Stimulated activated CD8-positive, alpha-beta memory T cell treated with anti-CD3 and anti-CD28 coated beads, Interleukin-7, amount 100 ng/mL, for 48 hours (primary cell): ENCODE measurements around the gene TMEM223.
A peak's percentile ranks its signal among the peaks of the same experiment; 100 is the strongest.
"Not testable (repeated sequence)": the region's sequence is repeated elsewhere in the genome, so short reads cannot be mapped to it uniquely, and the experiment has no call there.

Source experiments
- DNase-seq, 2 donors: peaks; one replicate each; pipeline ENCODE4 v3.0.0-alpha.2; 2020; ENCODE audit warnings: low read depth in 1 of 2; ENCODE audit errors: extremely low read depth in 1 of 2

TMEM223 gene

DNA sequence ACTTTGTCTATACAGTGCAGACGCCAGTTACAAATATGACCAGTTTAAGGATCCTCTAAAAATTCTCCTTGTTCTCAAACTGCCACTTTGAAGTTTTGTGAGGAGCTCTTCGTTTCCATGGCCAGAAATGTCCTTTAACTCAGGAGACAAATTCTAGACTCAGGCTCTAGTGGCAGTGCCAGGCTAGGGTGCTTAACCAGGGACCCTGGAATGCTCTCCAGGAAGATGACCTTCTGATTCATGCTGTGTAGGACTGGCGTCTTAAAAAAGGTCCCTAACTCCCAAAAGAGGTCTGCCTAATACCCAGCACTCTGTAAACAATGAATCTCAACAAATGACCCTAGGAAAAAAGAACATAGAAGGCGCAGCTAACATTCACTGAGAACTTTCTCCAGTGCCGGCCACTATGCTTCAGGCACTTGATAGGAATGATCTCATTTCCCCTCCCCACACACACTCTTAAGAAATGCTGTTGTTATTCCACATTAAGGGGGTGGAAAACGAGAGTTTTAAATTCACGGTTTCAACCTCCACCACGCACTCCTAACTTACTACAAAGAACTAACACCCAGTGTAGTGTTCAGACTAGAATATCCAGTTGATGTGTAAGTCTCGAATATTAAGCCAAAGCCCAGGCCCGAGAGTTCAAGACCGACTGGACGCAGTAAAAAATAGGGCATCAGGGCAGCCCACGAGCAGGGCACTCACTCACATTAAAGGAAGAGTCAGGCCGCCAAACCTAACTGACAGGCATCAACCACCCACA is 12.7 kb upstream of the TMEM223 start:
- DNase-seq: no peak

DNA sequence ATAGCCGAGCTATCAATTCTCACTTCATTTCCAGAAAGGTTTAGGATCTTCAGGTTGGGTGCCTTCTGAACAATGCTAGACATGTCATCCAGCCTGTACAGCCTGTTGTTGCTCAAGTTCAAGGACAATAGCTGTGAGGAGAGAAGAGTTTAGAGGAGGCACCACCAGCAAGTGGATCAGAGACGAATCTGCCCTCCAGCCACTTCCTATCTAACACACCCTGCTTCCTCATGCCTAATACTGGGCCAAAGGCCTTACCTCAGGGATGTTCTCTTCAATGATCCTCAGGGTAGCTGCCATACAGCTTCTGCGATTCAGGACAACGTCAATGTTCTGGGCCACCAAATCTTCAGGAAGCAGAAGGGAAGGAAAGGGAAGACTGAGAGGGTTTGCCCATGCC is 9.3 kb upstream of the TMEM223 start:
- DNase-seq: no peak

DNA sequence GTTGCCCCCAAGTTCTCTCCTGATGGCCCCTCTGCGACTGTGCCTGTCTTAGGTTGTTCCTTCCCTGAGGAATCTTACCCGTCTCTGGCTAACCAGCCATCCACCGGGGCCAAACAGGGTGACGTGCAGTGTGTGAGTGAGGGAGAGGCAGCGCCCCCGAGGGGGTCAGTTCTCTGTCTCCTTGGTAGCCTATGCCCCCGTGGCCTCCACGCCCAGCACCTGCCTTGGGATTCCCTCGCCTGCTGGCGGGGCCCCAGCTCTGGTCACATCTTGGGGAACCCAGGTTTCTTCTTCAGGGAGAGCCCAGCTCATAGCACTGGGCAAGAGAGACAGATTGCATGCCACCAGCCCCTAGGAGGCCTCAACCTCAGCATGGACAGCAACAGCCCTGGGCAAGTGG is 7.7 kb upstream of the TMEM223 start:
- DNase-seq: no peak

DNA sequence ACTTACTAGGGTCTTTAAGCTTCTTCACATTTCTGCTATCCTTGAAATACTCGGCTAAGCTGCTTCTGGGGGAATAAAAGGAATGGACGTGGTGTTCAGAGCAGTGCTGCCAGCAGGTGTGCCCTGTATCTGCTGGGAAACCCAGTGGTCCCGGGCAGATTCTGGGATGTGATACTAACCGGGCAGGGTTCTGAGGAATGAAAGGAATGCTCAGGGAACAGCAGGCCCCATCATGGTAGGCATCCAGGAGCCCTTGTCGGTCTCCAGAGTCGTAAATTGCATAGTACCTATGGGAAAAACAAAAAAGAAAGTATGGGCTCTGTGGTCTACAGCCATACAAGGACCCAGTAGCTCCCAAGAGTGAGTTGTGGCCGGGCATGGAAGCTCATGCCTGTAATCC is 4.5 kb upstream of the TMEM223 start:
- no peak for DNase-seq

DNA sequence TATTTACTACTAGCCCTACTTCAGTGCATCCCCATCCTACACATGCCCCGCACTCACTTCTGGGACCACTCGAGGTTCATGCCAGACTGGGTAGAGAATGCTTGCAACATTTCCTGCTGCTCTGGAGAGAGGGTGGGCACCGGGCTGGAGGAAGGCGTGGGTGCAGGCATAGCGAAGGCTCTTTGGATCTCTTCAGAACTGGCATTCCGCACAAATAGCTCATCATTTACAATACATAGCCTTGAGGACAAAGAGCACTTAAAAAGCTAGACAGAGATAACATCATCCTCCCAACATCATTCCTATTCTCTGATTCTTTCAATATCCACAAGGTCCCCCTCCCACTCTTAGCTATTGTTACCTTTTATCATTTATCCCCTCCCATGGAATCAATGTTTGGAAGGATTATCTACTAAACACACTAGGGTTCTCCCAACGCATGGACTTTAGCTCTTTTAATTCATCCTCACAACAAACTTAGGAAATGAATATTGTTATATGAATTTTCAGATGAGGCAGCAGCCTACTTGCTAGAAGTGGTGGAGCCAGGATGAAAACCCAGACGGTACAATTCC is 2.5 kb upstream of the TMEM223 start:
- DNase-seq: no peak

DNA sequence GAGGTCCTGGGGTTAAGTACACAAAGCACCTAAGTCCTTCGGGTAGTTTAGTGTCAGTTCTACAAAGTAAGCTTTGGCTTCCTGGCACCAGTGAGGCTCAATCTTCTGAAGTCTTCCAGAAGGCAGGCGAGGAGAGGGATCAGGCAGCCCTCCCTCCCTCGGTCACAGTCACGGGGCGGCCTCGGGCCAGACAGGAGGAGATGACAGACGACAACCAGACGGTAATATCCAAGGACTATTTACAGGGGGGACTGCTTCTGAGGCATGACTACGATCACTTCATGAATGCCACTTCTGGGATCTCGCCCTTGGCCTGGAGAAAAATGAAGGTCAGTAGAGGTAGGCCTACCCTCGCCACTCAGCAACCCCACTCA is 383 bp upstream of the TMEM223 start:
- no peak for DNase-seq

DNA sequence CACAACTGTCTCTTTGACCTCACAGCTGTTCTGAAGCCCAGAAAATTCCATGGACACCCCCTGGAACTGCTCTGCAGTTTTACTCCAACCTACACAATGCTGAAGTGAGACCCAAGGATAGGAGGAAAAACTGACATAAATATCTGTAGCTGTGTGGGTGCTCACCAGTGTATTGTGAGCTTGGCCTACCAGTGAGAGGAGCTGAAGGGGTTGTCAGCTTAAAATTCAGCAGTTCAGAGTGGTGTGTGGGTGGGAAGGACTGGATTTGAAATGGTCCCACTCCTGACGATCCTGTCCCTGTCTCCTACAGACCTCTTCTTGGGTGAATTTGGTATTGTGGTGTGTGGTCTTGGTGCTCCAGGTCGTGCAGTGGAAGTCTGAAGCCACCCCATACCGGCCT is 2.2 kb downstream of the TMEM223 start:
- DNase-seq: no peak

DNA sequence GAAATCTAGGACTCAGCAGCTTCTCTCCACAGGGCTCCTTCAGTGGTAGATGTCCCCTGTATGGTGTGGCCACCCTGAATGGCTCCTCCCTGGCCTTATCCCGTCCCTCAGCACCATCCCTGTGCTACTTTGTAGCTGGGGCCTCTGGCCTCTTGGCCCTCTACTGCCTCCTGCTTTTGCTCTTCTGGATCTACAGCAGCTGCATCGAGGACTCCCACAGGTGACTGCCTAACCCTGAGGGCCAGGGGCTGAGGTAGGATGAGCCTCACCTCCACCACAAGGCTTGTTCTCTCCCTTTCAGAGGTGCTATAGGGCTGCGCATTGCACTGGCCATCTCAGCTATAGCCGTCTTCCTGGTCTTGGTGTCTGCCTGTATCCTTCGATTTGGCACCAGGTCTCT is 2.8 kb downstream of the TMEM223 start:
- DNase-seq: no peak

DNA sequence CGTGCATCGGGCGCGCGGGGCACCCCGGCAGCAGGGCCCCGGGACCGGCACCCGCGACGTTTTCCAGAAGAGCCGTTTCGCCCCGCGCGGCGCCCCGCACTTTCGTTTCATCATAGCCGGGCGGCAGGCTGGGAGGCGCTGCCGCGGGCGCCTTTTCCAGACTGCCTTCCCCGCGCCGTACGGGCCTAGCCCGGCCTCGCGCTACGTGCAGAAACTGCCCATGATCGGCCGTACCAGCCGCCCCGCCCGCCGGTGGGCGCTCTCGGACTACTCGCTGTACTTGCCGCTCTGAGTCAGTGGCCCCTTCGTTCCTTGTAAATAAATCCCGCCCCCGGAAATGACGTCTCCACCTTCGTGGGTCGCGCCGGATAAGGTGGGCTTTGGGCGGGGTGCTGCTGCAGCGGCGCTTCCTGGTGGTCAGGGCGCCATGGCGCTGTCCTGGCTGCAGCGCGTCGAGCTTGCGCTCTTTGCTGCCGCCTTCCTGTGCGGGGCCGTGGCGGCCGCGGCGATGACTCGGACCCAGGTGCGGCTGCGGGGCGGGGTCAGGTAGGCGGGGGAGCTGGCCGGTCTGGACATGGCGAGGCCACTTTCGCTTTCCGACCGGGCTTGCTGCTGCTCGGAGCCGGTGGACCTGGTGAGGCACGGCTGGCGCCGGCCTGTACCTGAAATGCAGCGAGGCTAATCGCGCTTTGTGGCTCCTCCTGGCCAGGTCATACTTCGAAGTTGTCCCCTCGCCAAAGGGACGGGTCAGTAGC is 4.6 kb downstream of the TMEM223 start, which contains the start of gene TMEM179B:
TSS of gene TMEM179B (plus strand) at position 398 of the 755 bp plus-strand sequence. CDS start at position 428, 30 bp downstream.
- DNase-seq: peak; percentile 94 to 99

DNA sequence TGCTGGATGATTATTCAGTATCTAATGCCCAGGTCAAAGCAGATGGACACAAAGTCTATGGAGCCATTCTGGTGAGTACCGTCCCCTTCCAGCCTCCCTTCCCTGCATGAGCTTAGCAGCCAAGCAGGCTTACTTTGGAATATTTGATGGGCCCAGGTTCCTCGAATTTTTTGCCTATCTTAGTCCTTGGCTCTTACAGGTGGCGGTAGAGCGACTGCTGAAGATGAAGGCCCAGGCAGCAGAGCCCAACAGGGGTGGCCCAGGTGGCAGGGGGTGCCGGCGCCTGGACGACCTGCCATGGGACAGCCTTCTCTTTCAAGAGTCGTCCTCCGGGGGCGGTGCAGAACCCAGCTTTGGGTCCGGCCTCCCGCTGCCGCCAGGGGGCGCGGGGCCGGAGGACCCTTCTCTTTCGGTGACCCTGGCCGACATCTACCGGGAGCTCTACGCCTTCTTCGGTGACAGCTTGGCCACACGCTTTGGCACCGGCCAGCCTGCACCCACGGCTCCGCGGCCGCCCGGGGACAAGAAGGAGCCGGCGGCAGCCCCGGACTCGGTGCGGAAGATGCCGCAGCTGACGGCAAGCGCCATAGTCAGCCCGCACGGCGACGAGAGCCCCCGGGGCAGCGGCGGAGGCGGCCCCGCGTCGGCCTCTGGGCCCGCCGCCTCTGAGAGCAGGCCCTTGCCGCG is 5.3 kb downstream of the TMEM223 start:
- DNase-seq: peak; percentile 73 to 74

DNA sequence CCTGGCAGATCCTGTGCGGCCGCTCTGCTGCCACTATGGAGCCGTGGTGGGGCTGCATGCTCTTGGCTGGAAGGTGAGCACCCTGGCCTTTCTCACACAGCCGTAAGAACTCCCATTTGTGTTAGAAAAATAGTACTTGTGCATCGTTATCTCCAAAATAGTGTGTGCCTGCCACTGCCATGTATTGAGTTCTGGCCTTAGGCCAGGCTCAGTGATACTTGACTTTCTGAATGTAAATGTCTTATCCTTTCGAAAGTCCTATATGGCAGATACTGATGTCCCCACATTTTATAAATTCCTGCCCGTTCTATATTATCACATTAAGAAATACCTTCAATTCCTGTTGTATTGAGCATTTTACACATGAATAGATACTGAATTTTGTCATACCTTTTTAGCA is 9.1 kb downstream of the TMEM223 start:
- DNase-seq: no peak

DNA sequence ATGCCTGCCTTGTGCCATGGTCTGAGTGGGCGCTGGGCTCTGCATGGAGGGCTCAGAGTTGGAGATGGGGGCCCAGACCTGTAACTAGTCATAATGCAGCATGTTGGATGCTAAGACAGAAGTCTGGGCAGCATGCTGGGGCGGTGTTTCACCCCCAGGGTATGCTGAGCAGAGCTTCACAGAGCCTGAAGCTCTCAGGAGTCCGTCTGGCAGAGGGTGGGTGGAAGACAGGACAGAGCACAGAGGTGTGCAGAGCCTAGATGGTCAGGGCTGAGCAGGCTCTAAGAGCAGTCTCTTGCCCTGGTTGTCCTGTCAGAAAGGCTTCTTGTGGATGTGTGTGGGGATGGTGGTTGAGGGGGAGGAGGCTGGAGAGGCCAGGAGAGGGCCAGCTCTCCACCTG is 13.4 kb downstream of the TMEM223 start:
- DNase-seq: no peak

DNA sequence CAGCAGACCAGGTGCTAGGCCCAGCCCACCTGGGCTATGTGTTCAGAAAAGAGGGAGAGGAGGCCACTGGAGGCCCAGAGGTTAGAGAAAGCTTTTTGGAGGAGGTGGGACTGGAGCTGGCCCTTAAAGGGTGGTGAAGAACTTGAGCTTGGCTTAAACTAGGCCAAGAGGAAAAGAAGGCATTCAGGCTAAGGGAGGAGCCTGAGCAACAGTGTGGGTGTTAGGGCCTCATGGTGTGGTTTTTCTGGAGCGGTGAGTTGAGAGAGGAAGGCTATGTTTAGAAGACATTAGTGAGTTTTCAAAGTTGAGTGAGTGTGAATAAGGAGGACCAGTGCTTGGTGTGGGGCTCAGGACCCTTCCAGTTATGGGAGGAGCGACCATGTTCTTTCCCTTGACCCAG is 14.4 kb downstream of the TMEM223 start:
- no peak for DNase-seq

DNA sequence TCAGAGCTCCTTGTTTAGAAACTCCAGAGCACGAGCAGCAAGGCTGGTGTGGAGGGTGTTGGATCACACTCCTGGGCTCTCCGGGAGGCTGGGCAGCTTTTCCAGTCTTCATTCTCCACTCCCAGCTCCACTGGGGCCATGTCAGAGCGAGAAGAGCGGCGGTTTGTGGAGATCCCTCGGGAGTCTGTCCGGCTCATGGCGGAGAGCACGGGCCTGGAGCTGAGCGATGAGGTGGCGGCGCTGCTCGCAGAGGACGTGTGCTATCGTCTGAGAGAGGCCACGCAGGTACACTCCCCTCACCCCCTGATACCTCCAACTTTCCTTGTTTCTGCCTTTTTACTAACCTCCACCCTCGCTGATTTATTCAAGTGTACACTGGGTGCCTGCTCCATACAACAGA is 16.2 kb downstream of the TMEM223 start:
- no peak for DNase-seq

DNA sequence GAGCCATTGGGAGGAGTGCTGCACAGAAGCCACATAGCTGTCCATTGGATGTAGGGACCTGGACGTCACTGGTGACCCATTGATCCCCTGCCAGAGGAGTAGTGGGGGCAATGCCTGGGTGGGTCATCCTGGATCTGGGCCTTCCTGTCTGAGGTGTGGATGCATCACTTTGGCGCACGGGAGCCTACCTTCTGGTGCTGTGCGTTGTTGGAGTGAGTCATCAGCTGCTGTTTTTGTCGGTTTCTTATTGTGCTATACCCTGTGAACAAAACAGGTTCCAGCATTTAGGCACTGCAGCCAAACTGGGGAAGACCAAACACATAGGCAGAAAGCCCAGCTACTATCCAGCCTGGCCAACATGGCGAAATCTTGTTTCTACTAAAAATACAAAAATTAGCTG is 17.4 kb downstream of the TMEM223 start:
- no peak for DNase-seq

DNA sequence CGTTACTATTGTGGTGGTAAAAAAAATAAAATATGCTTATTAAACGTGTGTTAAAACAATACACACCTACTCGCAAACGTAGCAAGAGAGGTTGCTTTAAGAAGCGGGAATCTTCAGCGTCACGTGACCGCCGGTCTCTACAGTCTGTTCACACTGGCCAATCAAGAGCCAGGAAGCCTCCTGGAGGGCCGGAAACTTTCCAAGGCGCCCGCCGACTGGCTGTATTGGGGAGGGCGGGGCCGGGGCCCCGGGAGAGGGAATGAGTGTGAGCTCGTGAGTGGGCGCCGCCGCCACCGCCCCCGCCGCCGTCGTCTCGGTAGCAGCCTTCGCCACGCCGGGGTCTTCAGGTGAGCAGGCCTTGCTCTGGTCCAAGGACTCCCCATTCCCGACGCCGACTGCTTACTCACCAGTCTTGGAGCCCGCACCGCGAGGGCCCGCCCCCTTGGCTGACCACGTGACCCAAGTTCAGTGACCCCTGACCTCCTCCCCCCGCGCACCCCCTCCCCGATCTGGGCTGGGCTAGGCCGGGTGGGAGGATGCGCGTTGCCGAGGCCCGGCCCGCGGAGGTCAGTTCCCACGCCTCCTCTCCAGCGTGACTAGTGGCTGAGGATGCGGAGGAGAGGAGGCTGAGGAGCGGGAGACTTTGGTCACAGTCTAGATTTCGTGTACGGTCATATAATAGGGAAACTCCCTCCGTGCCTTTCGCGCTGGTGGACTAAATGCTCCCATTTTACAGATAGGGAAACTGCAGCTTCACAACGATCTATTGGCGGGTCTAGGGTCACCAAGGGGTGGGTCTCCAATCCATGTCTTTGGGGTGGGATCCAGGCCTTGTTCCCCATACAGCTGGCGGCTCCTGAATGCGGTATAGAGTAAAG is 20.4 kb downstream of the TMEM223 start, which contains the start of gene TAF6L:
TSS of gene TAF6L (plus strand) at position 253 of the 878 bp plus-strand sequence. CDS start 4,388 bp downstream, outside the sequence.
- DNase-seq: peak; percentile 93 to 94

DNA sequence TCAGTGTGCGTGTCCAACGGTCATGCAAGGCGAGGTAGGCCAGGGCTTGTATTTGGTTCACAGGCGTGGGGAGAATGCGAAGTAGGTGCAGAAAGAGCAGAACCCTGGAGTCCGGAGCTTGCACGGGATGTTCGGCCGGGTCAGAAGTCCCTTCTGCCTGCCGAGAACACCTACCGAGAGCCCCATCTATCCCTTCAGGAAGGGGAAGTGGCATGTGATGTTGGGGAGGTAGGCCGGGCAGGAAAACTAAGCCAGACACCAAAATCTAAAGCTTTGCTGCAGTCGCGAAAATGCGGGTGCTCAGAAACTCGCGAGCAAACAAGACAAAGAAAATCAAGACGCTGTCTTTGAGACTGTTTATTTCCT is 21.0 kb downstream of the TMEM223 start:
- no peak for DNase-seq

DNA sequence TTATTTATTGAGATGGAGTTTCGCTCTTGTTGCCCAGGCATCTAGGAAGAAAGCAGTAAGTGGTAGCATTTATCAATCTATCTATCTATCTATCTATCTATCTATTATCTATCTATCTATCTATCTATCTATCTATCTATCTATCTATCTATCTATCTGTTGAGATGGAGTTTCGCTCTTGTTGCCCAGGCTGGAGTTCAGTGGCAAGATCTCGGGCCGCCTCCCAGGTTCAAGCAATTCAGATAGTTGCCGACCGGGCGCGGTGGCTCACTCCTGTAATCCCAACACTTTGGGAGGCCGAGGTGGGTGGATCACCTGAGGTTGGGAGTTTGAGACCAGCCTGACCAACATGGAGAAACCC is 31.0 kb downstream of the TMEM223 start:
- not testable (repeated sequence) for DNase-seq

DNA sequence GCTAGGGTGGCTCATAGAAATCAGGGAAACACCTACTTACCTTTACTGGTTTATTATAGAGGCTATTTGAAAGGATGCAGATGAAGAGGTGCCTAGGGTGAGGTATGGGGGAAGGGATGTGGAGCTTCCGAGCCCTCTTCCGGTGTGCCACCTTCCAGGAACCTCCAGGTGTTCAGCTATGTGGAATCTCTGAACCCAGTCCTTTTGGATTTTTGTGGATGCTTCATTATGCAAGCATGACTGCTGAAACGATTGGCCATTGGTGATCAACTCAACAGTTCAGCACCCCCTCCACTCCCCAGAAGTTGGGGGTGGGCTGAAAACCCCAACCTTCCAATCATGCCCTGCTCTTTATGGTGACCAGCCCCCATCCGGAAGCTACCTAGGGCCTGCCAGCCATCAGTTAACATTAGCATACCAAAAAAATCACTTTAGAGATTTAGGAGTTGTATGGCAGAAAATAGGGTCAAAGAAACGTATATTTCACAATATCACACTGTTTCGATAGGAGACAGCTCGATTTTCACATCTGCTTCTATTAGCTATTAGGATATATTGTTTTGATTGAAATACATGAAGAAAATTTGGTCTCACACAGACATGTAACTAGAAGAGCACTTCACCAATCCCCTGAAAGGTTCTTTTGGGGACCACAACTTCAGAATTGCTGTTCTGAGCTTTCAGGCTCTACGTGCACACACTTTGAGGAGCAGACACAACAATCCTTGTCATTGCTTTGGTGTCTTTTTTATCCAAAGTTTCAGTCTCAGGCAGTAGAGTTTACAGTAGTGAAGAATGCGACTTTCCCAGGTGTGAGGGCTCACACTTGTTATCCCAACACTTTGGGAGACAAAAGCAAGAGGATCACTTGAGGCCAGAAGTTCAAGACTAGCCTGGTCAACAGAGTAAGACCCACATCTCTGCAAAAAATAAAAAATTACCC is 33.7 kb downstream of the TMEM223 start:
- DNase-seq: no peak
